ENCODE results near the gene ETV6.
"Not testable (repeated sequence)": the region's sequence is repeated elsewhere in the genome, so short reads cannot be mapped to it uniquely, and the experiment has no call there.

Gene ETV6

DNA sequence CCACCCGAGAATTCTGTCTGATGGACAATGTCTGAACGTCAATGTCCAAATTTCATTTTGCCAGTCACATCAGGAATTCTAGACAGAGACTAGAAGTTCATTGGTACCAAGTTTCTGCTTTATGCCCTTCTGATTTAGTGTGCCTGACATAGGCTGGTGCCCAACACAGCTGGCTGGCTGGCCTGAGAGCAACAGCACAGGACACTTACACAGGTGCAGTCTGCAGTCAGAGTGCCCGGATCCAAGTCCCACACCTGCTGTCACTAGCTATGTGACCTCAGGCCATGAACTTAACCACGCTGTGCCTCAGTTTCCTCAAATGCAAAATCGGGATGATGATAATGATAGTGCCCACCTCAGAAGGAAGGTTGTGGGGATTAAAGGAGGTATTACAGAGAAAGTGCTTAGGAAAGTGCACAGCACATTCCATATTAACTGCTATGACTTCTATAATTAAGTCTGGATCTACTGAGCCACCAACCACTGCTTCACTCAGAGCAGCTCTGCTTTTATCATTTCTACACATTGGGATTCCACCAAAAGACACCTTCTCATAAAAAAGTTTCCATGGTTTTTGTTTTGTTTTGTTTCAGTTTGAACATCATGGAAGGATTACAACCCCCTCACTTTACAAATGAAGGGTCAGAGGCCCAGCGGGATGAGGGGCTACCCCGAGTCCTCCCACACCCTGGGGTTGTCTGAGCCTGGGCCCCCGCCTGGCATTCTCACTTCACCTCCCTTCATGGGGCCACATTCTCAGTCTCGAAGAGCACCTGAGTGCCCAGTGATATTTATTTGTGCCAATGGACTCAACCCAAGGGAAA lies 252.4 kb downstream of the ETV6 start:
- H3K9me3 ChIP-seq: no peaks in the 10 kb centered on the region
- in situ Hi-C loops (cut with MboI; ENCODE audit: low sequenced_read_pairs): no loop called here
- H3K36me3 ChIP-seq (replicated peaks): no peaks in the 10 kb centered on the region
- no peaks in the 10 kb centered on the region for H3K4me1 ChIP-seq
- no peak overlapping the region for H3K4me3 ChIP-seq
- H3K27me3 ChIP-seq (ENCODE audit: low read depth): 0 out of 2 replicates have a peak, but pooled peaks cover 2% of the 10 kb centered on the region
- no peak for DNase-seq (ENCODE audit: low spot score in 2 of 2)

GRCh38 chr12:11902525-11902875 lies 253.0 kb downstream of the ETV6 start:
- Histone ChIP-seq H3K36me3 (replicated peaks) (no peaks in the 10 kb centered on the region), H3K4me3 (no peak overlapping the region), H3K9me3 (no peaks in the 10 kb centered on the region), H3K4me1 (no peaks in the 10 kb centered on the region), H3K27me3 (ENCODE audit: low read depth) (0 out of 2 replicates have a peak, but pooled peaks cover 3% of the 10 kb centered on the region)
- in situ Hi-C loops (cut with MboI; ENCODE audit: low sequenced_read_pairs): no loop called here
- no peak for DNase-seq (ENCODE audit: low spot score in 2 of 2)

- Histone ChIP-seq H3K27me3 (ENCODE audit: low read depth) (0 out of 2 replicates have a peak, but pooled peaks cover 3% of the 10 kb centered on the region), H3K9me3 (no peaks in the 10 kb centered on the region), H3K36me3 (replicated peaks) (no peaks in the 10 kb centered on the region), H3K4me1 (no peaks in the 10 kb centered on the region), H3K4me3 (no peak overlapping the region)
- DNase-seq (ENCODE audit: low spot score in 2 of 2): no peak
- in situ Hi-C loops (cut with MboI; ENCODE audit: low sequenced_read_pairs): no loop called here
Observed at GRCh38 chr12:11904124-11904523, 254.7 kb downstream of the ETV6 start.

DNA sequence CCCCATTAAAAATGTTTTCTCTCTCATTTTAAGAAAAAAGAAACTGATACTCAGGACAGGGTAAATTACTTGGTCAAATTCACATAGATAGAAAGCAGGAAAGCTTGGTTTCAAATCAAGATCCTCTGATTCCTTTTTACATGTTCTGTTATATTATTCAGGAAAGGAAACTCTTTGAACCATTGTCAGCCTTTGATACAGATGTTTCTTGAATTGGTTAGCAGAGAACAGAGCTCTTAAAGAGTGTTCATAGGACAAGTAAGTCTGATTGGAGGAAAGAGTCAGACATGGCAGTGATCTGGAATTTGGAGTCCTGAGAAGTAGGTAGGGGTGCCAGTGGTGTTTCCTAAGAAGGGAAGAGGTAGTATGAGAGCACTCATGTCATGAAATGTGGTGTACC lies 256.1 kb downstream of the ETV6 start:
- H3K4me1 ChIP-seq: no peaks in the 10 kb centered on the region
- no peaks in the 10 kb centered on the region for H3K9me3 ChIP-seq
- in situ Hi-C loops (cut with MboI; ENCODE audit: low sequenced_read_pairs): no loop called here
- H3K27me3 ChIP-seq (ENCODE audit: low read depth): 0 out of 2 replicates have a peak, but pooled peaks cover 3% of the 10 kb centered on the region
- no peak overlapping the region for H3K4me3 ChIP-seq
- DNase-seq (ENCODE audit: low spot score in 2 of 2): no peak
- no peaks in the 10 kb centered on the region for H3K36me3 ChIP-seq (replicated peaks)

- Histone ChIP-seq H3K4me1 (no peaks in the 10 kb centered on the region), H3K9me3 (no peaks in the 10 kb centered on the region), H3K36me3 (replicated peaks) (no peaks in the 10 kb centered on the region), H3K4me3 (no peak overlapping the region), H3K27me3 (ENCODE audit: low read depth) (0 out of 2 replicates have a peak, but pooled peaks cover 3% of the 10 kb centered on the region)
- no peak for DNase-seq (ENCODE audit: low spot score in 2 of 2)
- in situ Hi-C loops (cut with MboI; ENCODE audit: low sequenced_read_pairs): no loop called here
Observed at GRCh38 chr12:11906286-11906935, 256.9 kb downstream of the ETV6 start.

DNA sequence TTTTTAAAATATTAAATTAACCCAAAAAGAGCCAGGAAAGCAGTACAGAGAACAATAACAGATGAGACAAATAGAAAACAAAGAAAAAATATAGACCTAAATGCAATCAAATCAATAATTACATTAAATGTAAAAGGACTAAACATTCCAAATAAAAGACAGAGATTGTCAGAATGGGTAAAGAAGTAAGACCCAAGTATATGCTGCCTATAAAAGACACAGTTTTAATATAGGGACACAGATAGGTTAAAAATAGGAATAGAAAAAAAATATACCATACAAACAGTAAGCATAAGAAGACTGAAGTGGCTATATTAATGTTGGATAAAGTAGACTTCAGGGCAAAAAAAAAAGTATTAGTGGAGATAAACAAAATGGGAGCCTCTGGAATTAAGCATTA lies 258.2 kb downstream of the ETV6 start:
- Histone ChIP-seq H3K4me3 (no peak overlapping the region), H3K4me1 (no peaks in the 10 kb centered on the region), H3K9me3 (no peaks in the 10 kb centered on the region), H3K27me3 (ENCODE audit: low read depth) (0 out of 2 replicates have a peak, but pooled peaks cover 3% of the 10 kb centered on the region), H3K36me3 (replicated peaks) (no peaks in the 10 kb centered on the region)
- no peak for DNase-seq (ENCODE audit: low spot score in 2 of 2)
- in situ Hi-C loops (cut with MboI; ENCODE audit: low sequenced_read_pairs): no loop called here

DNA sequence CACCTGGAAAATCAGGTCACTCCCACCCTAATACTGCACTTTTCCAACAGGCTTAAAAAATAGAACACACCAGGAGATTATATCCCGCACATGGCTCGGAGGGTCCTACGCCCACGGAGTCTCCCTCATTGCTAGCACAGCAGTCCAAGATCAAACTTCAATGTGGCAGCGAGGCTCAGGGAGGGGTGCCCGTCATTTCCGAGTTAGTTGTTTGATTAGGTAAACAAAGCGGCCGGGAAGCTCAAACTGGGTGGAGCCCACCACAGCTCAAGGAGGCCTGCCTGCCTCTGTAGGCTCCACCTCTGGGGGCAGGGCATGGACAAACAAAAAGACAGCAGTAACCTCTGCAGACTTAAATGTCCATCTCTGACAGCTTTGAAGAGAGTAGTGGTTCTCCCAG lies 259.9 kb downstream of the ETV6 start:
- H3K36me3 ChIP-seq (replicated peaks); DNase-seq (ENCODE audit: low spot score in 2 of 2); in situ Hi-C loops (cut with MboI; ENCODE audit: low sequenced_read_pairs); H3K9me3 ChIP-seq; H3K27me3 ChIP-seq (ENCODE audit: low read depth); H3K4me1 ChIP-seq; H3K4me3 ChIP-seq: not testable (repeated sequence)

DNA sequence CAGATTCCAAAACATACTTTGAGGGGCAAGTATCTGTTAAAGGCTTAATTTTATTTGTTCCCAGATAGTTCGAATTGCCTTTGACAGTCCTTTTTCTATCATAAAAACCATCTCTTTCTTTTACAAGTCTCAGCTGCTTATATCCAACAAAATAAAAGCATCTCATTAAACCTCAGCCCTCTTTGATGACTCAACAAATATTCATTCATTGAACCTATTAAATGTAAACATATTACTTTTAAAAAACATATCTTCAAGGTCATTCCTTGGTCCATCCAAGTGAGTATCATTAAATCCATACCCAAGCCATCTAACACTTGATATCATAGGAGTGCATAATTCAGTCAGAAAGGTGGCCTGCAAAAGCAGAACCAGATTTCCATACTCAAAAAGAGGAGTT lies 266.6 kb downstream of the ETV6 start:
- in situ Hi-C loops (cut with MboI; ENCODE audit: low sequenced_read_pairs): no loop called here
- Histone ChIP-seq H3K4me3 (no peak overlapping the region), H3K27me3 (ENCODE audit: low read depth) (peaks cover 7% of the 10 kb centered on the region; the same call in 1 of the 2 replicates), H3K4me1 (no peaks in the 10 kb centered on the region), H3K36me3 (replicated peaks) (no peaks in the 10 kb centered on the region), H3K9me3 (no peaks in the 10 kb centered on the region)
- DNase-seq (ENCODE audit: low spot score in 2 of 2): no peak

- H3K9me3 ChIP-seq: no peaks in the 10 kb centered on the region
- H3K27me3 ChIP-seq (ENCODE audit: low read depth): peaks cover 7% of the 10 kb centered on the region; the same call in 1 of the 2 replicates
- no peak overlapping the region for H3K4me3 ChIP-seq
- H3K36me3 ChIP-seq (replicated peaks): no peaks in the 10 kb centered on the region
- in situ Hi-C loops (cut with MboI; ENCODE audit: low sequenced_read_pairs): no loop called here
- no peaks in the 10 kb centered on the region for H3K4me1 ChIP-seq
- no peak for DNase-seq (ENCODE audit: low spot score in 2 of 2)
Observed at GRCh38 chr12:11916771-11917170, 267.3 kb downstream of the ETV6 start.

DNA sequence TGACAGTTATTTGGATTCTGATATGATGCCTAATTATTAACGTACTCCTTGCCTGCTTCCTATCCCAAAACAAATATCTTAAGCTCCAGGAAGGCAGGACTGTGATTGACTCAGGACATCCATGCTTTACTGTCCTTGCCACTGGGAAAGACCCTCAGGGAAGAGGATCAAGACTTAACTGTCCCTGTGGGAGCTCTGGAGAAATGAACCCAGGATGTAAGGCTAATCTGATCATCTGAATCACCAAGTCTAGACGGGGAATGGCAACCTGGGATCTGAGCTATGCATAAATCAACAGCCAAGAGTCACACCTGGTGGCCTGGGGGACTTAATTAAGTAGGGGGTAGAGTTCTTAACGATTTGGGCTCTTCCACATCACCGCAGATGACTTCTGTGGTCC lies 268.0 kb downstream of the ETV6 start:
- no peak overlapping the region for H3K4me3 ChIP-seq
- in situ Hi-C loops (cut with MboI; ENCODE audit: low sequenced_read_pairs): no loop called here
- no peak for DNase-seq (ENCODE audit: low spot score in 2 of 2)

GRCh38 chr12:11920231-11920630 lies 270.8 kb downstream of the ETV6 start:
- Histone ChIP-seq H3K4me3 (no peak overlapping the region), H3K27me3 (ENCODE audit: low read depth) (peaks cover 12% of the 10 kb centered on the region), H3K9me3 (no peaks in the 10 kb centered on the region), H3K4me1 (no peaks in the 10 kb centered on the region), H3K36me3 (replicated peaks) (no peaks in the 10 kb centered on the region)
- DNase-seq (ENCODE audit: low spot score in 2 of 2): no peak
- in situ Hi-C loops (cut with MboI; ENCODE audit: low sequenced_read_pairs): no loop called here

More for the DNA sequence above, 268.0 kb downstream of the ETV6 start:
- Histone ChIP-seq H3K27me3 (ENCODE audit: low read depth) (peaks cover 7% of the 10 kb centered on the region; the same call in 1 of the 2 replicates), H3K36me3 (replicated peaks) (no peaks in the 10 kb centered on the region), H3K4me1 (no peaks in the 10 kb centered on the region), H3K9me3 (no peaks in the 10 kb centered on the region)

GRCh38 chr12:11922361-11922760 lies 272.9 kb downstream of the ETV6 start:
- Histone ChIP-seq H3K9me3 (no peaks in the 10 kb centered on the region), H3K36me3 (replicated peaks) (no peaks in the 10 kb centered on the region), H3K4me1 (no peaks in the 10 kb centered on the region), H3K27me3 (ENCODE audit: low read depth) (peaks cover 12% of the 10 kb centered on the region), H3K4me3 (no peak overlapping the region)
- DNase-seq (ENCODE audit: low spot score in 2 of 2): no peak
- in situ Hi-C loops (cut with MboI; ENCODE audit: low sequenced_read_pairs): no loop called here

DNA sequence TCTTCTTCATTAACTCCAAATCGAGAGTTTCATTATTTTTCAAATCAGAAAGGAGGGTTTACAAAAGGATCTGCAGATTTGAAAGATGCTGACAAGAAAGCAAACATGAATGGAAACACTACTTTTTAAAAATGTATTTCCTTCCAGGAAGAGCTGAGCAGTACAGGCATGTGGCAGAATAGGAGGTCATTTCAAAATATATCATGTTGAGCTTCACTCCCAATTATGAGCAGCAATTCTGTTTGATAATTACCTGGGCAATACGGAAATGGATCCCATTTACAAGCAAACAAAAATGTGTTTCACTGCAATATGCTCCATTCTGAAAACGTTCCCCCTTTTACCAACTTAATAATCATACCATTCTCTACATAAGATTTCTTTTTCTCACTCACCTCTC lies 273.6 kb downstream of the ETV6 start:
- H3K27me3 ChIP-seq (ENCODE audit: low read depth): peaks cover 12% of the 10 kb centered on the region
- in situ Hi-C loops (cut with MboI; ENCODE audit: low sequenced_read_pairs): no loop called here
- no peaks in the 10 kb centered on the region for H3K36me3 ChIP-seq (replicated peaks)
- H3K9me3 ChIP-seq: no peaks in the 10 kb centered on the region
- H3K4me3 ChIP-seq: no peak overlapping the region
- DNase-seq (ENCODE audit: low spot score in 2 of 2): no peak
- no peaks in the 10 kb centered on the region for H3K4me1 ChIP-seq

- no peak overlapping the region for H3K4me3 ChIP-seq
- peaks cover 7% of the 10 kb centered on the region for H3K27me3 ChIP-seq (ENCODE audit: low read depth)
- DNase-seq (ENCODE audit: low spot score in 2 of 2): no peak
- H3K9me3 ChIP-seq: no peaks in the 10 kb centered on the region
- in situ Hi-C loops (cut with MboI; ENCODE audit: low sequenced_read_pairs): no loop called here
- no peaks in the 10 kb centered on the region for H3K4me1 ChIP-seq
- no peaks in the 10 kb centered on the region for H3K36me3 ChIP-seq (replicated peaks)
Observed at GRCh38 chr12:11927286-11927935, 277.9 kb downstream of the ETV6 start.

All from HAP-1 (cell line).